ENCODE data around the gene CSF3R. TPM values are rescaled to one million over a fixed set of nuclear protein-coding genes. Genes with fewer than 3 reads are reported as not detected.
"Not testable (repeated sequence)": the region's sequence is repeated elsewhere in the genome, so short reads cannot be mapped to it uniquely, and the experiment has no call there.

The CSF3R gene
- polyA plus RNA-seq, 1 experiment = not detected

DNA sequence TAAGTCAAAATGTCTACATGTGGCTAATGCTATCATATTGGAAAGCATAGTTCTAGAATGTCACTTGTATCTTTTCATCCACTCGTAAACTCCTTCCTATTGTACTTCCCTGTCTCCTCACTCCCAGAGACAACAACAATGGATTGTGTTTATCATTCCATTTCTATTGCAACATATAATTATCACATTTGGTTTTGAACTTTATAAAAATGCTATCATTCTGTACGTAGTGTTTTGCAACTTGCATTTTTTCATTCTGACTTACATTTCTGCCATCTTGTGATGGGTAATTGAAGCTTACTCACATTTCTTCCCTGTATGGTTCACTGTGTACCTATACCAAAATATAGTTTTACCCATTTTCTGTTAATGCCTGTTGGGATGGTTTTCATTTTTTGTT, 14.5 kb upstream of the CSF3R start:
- H3K4me3 ChIP-seq (ENCODE audit: low read depth, low read length) = no peak overlapping the region
- no peaks in the 10 kb centered on the region for H3K36me3 ChIP-seq (ENCODE audit: control insufficient read depth, insufficient read depth, low read length)
- TF ChIP-seq, protein P1, sequence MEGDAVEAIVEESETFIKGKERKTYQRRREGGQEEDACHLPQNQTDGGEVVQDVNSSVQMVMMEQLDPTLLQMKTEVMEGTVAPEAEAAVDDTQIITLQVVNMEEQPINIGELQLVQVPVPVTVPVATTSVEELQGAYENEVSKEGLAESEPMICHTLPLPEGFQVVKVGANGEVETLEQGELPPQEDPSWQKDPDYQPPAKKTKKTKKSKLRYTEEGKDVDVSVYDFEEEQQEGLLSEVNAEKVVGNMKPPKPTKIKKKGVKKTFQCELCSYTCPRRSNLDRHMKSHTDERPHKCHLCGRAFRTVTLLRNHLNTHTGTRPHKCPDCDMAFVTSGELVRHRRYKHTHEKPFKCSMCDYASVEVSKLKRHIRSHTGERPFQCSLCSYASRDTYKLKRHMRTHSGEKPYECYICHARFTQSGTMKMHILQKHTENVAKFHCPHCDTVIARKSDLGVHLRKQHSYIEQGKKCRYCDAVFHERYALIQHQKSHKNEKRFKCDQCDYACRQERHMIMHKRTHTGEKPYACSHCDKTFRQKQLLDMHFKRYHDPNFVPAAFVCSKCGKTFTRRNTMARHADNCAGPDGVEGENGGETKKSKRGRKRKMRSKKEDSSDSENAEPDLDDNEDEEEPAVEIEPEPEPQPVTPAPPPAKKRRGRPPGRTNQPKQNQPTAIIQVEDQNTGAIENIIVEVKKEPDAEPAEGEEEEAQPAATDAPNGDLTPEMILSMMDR (IDR thresholded peaks at IDR 0.05; ENCODE audit: insufficient read depth, low read depth, low read length) = no peak
- POLR2A ChIA-PET = no interaction called here
- no peaks in the 10 kb centered on the region; the same call in 1 of the 2 replicates for H3K27me3 ChIP-seq (ENCODE audit: control insufficient read depth, insufficient read depth, low read length)
- no peak for DNase-seq (ENCODE audit: low read depth)
- CTCF ChIA-PET = interaction anchor here (1.8 kb wide), 1 partner anchor 19 kb away, joined by 5 read pairs; no protein-coding TSS in a partner anchor

DNA sequence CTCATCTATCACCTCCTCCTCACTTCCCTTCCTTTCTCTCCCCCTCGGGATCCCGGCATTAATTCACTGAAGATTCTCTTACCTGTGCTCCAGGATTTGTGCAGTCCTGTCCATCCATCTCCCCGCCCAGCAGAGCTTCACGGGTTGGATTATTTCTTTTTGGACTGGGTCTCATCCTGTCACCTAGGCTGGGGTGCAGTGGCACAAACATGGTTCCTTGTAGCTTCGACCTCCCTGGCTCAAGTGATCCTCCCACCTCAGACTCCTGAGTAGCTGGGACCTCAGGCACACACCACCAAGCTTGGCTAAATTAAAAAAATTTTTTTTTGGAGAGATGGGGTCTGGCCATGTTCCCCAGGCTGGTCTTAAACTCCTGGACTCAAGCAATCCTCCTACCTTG, 12.3 kb upstream of the CSF3R start:
- Histone ChIP-seq H3K4me3 (ENCODE audit: low read depth, low read length) (no peak overlapping the region), H3K36me3 (ENCODE audit: control insufficient read depth, insufficient read depth, low read length) (no peaks in the 10 kb centered on the region), H3K27me3 (ENCODE audit: control insufficient read depth, insufficient read depth, low read length) (no peaks in the 10 kb centered on the region; the same call in 1 of the 2 replicates)
- TF ChIP-seq, protein P1 (IDR thresholded peaks at IDR 0.05; ENCODE audit: insufficient read depth, low read depth, low read length) = no peak
- POLR2A ChIA-PET = no interaction called here
- CTCF ChIA-PET = interaction anchor here (0.6 kb wide), 1 partner anchor 14 kb away, joined by 3 read pairs; no protein-coding TSS in a partner anchor
- no peak for DNase-seq (ENCODE audit: low read depth)

DNA sequence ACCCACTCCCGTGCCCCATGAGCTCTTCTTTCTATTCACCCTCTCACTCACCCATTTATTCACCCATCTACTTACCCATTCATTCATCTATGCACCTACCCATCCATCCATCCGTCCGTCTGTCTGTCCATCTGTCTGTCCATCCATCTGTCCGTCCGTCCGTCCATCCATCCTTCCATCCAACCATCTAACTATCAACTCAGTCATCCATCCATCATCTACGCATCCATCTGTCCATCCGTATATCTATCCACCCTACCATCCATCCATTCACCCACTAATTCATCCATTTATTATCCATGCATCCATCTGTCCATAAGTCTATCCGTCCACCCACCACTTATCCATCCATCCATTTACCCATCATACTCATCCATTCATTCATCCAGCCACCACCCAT, 10.8 kb upstream of the CSF3R start:
- CTCF ChIA-PET = no interaction called here
- Histone ChIP-seq H3K27me3 (ENCODE audit: control insufficient read depth, insufficient read depth, low read length) (no peaks in the 10 kb centered on the region; the same call in 1 of the 2 replicates), H3K36me3 (ENCODE audit: control insufficient read depth, insufficient read depth, low read length) (no peaks in the 10 kb centered on the region), H3K4me3 (ENCODE audit: low read depth, low read length) (no peak overlapping the region)
- no peak for DNase-seq (ENCODE audit: low read depth)
- TF ChIP-seq, protein P1 (IDR thresholded peaks at IDR 0.05; ENCODE audit: insufficient read depth, low read depth, low read length) = no peak
- POLR2A ChIA-PET = no interaction called here

DNA sequence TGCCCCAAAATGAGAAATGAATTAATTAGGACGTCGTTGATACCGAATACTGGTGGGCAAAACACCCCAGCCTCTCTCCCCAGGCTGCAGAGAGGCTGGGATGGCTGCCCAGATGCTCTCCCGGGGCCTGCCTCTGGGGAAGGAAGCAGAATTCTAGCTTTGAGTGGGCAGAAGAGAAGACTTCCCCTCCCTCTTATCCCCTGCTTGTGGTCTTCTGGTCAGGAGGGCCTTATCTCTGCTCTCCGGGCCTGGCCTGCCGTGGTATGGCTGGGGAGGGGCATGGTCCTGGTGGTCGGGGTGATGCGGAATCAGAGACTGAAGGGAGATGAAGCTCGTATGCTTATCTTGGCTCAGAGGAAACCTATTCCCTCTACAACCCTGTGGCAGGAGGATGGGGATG, 9.8 kb upstream of the CSF3R start:
- POLR2A ChIA-PET = no interaction called here
- TF ChIP-seq, protein P1 (IDR thresholded peaks at IDR 0.05; ENCODE audit: insufficient read depth, low read depth, low read length) = no peak
- Histone ChIP-seq H3K4me3 (ENCODE audit: low read depth, low read length) (no peak overlapping the region), H3K36me3 (ENCODE audit: control insufficient read depth, insufficient read depth, low read length) (no peaks in the 10 kb centered on the region), H3K27me3 (ENCODE audit: control insufficient read depth, insufficient read depth, low read length) (no peaks in the 10 kb centered on the region; the same call in 1 of the 2 replicates)
- CTCF ChIA-PET = interaction anchor here (1.7 kb wide), 1 partner anchor 24 kb away, joined by 4 read pairs; no protein-coding TSS in a partner anchor
- DNase-seq (ENCODE audit: low read depth) = no peak

DNA sequence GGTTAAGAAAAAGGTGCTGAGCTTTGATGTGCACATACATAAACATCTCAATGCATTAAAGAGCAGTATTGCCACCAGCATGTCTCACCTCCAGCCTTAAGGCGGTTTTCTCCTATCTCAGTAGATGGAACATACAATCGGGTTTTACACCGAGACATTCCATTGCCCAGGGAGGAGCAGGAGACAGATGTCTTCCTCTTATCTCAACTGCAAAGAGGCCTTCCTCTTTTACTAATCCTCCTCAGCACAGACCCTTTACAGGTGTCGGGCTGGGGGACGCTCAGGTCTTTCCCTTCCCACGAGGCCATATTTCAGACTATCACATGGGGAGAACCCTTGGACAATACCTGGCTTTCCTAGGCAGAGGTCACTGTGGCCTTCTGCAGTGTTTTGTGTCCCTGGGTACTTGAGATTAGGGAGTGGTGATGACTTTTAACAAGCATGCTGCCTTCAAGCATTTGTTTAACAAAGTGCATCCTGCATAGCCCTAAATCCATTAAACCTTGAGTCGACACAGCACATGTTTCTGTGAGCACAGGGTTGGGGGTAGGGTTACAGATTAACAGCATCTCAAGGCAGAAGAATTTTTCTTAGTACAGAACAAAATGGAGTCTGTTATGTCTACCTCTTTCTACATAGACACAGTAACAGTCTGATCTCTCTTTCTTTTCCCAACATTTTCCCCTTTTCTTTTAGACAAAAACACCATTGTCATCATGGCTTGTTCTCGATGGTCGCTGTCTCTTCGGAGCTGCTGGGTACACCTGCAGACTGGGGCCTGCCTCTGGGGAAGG, 6.7 kb upstream of the CSF3R start:
- CTCF ChIA-PET; DNase-seq (ENCODE audit: low read depth); POLR2A ChIA-PET; H3K4me3 ChIP-seq (ENCODE audit: low read depth, low read length); H3K27me3 ChIP-seq (ENCODE audit: control insufficient read depth, insufficient read depth, low read length); H3K36me3 ChIP-seq (ENCODE audit: control insufficient read depth, insufficient read depth, low read length): not testable (repeated sequence)

Measured in BJ (cell line).